Measurements from ENCODE around the gene PTPRG.

- TF ChIP-seq POLR2A (IDR thresholded peaks at IDR 0.05; ENCODE audit: low read length) (no peak), GATA1 (IDR thresholded peaks at IDR 0.05; ENCODE audit: low read depth, low read length) (no peak)
These were observed 400.5 kb downstream of the PTPRG start for GRCh38 chr3:61961900-61962299.
